SK-N-SH treated with all-trans-retinoic acid at 6 μM for 48 hours (cell line): Measurements from ENCODE around the gene IGF1.

Experiments used
- ATAC-seq: fragments of 200-7000 bp; cut with Tn5 transposase; 3 replicates; pipeline ENCODE4 v1.9.1; 2020; ENCODE audit warnings: mild to moderate bottlenecking, moderate library complexity
- ARNTL ChIP-seq: fragments of 450-650 bp; formaldehyde crosslinking; IDR thresholded peaks from 2 replicates; pipeline ENCODE4 v1.5.0; 2020; ENCODE audit warnings: low read depth, mild to moderate bottlenecking, moderate library complexity, borderline replicate concordance
- BACH2 ChIP-seq: fragments of 250-450 bp; sonication (Bioruptor Pico); IDR thresholded peaks from 2 replicates; pipeline ENCODE4 v1.9.0; 2021; ENCODE audit warnings: mild to moderate bottlenecking, borderline replicate concordance
- CSDC2 ChIP-seq: fragments of 250-450 bp; sonication (Bioruptor Pico); IDR thresholded peaks from 2 replicates; pipeline ENCODE4 v1.5.0; 2020; ENCODE audit warnings: mild to moderate bottlenecking, moderate library complexity
- ESRRG ChIP-seq: fragments of 250-450 bp; sonication (Bioruptor Pico); IDR thresholded peaks from 2 replicates; pipeline ENCODE4 v1.6.1; 2021; ENCODE audit warnings: mild to moderate bottlenecking
- GLIS3 ChIP-seq: fragments of 250-450 bp; sonication (Bioruptor Pico); IDR thresholded peaks from 2 replicates; pipeline ENCODE4 v1.5.0; 2020; ENCODE audit warnings: mild to moderate bottlenecking, moderate library complexity
- ISL1 ChIP-seq: fragments of 250-450 bp; sonication (Bioruptor Pico); IDR thresholded peaks from 2 replicates; pipeline ENCODE4 v2.1.2; 2022; ENCODE audit warnings: mild to moderate bottlenecking, moderate library complexity
- OSR1 ChIP-seq: fragments of 250-450 bp; sonication (Bioruptor Pico); IDR thresholded peaks from 2 replicates; pipeline ENCODE4 v1.8.0; 2022; ENCODE audit warnings: moderate library complexity, mild to moderate bottlenecking, inconsistent platforms
- PPARA ChIP-seq: fragments of 250-450 bp; sonication (Bioruptor Pico); IDR thresholded peaks from 2 replicates; pipeline ENCODE4 v1.5.0; 2020; ENCODE audit warnings: mild to moderate bottlenecking, borderline replicate concordance
- RARB ChIP-seq: fragments of 250-450 bp; sonication (Bioruptor Pico); IDR thresholded peaks from 2 replicates; pipeline ENCODE4 v1.8.0; 2021; ENCODE audit warnings: mild to moderate bottlenecking, moderate library complexity
- SNAI2 ChIP-seq: fragments of 250-450 bp; sonication (Bioruptor Pico); IDR thresholded peaks from 2 replicates; pipeline ENCODE4 v1.5.0; 2020; ENCODE audit warnings: mild to moderate bottlenecking, moderate library complexity
- TCF4 ChIP-seq: fragments of 250-450 bp; sonication (Bioruptor Pico); IDR thresholded peaks from 2 replicates; pipeline ENCODE4 v1.8.0; 2021; ENCODE audit warnings: mild to moderate bottlenecking, moderate library complexity, borderline replicate concordance
- TOX ChIP-seq: fragments of 250-450 bp; sonication (Bioruptor Pico); IDR thresholded peaks from 2 replicates; pipeline ENCODE4 v1.8.0; 2021; ENCODE audit warnings: mild to moderate bottlenecking, moderate library complexity, borderline replicate concordance
- ZC3H10 ChIP-seq: fragments of 250-450 bp; sonication (Bioruptor Pico); IDR thresholded peaks from 2 replicates; pipeline ENCODE4 v1.5.1; 2021; ENCODE audit warnings: mild to moderate bottlenecking, moderate library complexity
- ZFP30 ChIP-seq: fragments of 450-650 bp; formaldehyde crosslinking; IDR thresholded peaks from 2 replicates; pipeline ENCODE4 v1.5.0; 2022; ENCODE audit warnings: mild to moderate bottlenecking, moderate library complexity
- ZNF565 ChIP-seq: fragments of 450-650 bp; formaldehyde crosslinking; conservative IDR thresholded peaks from 2 replicates; pipeline ENCODE4 v1.5.0; 2020; ENCODE audit warnings: low read depth, mild to moderate bottlenecking, moderate library complexity
- ZNF70 ChIP-seq: fragments of 450-650 bp; formaldehyde crosslinking; IDR thresholded peaks from 2 replicates; pipeline ENCODE4 v1.5.0; 2020; ENCODE audit warnings: mild to moderate bottlenecking, moderate library complexity
- TF ChIP-seq, protein P1 (sequence below): fragments of 250-450 bp; sonication (Bioruptor Pico); IDR thresholded peaks from 2 replicates; pipeline ENCODE4 v1.8.0; 2020; ENCODE audit warnings: mild to moderate bottlenecking, moderate library complexity, borderline replicate concordance
- TF ChIP-seq, protein P2 (sequence below): fragments of 250-450 bp; sonication (Bioruptor Pico); IDR thresholded peaks from 2 replicates; pipeline ENCODE4 v1.5.1; 2020; ENCODE audit warnings: low read depth, mild to moderate bottlenecking, moderate library complexity
- TF ChIP-seq, protein P3 (sequence below): fragments of 250-450 bp; sonication (Bioruptor Pico); IDR thresholded peaks from 2 replicates; pipeline ENCODE4 v1.8.0; 2021; ENCODE audit warnings: low read depth, mild to moderate bottlenecking, moderate library complexity, borderline replicate concordance
- TF ChIP-seq, protein P4 (sequence below): fragments of 250-450 bp; sonication (Bioruptor Pico); IDR thresholded peaks from 2 replicates; pipeline ENCODE4 v1.5.0; 2020; ENCODE audit warnings: mild to moderate bottlenecking, moderate library complexity

The IGF1 gene

DNA sequence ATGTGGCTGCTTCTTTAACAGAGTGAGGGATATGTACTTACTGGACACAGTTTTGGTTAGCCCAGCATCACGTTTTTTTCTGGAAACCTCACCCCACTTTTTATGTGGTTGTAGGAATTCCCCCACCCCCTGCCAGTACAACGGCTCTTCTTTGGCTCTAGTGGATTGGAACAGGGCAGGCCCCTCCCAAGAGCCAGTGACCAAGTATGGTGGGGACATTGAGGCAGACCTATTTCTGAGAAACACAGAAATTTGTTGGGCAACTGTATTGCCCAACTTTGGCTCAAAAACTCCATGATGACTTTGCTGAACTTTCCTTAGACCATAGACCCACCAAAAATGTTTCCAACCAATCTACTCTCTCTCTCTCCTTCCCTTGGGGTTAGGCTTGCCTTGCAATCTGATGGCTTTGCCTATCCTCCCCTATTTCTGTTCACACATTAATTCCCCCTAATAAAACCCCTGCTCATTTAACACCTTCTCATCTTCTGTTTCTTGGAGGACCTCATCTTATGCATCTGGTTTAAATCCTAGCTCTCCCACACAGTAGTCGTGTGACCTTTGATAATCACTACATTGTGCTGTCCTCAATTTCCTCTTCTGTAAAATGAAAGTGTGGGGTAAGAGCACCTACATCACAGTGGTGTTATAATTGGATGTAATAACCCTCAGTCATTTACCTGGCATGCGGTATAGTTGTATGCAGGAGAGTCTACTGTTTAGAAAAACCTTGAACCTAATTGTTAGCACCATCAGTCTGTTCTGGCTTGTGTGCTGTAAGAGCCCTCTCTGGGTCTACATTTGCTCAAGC lies 71.7 kb downstream of the IGF1 start (continued):
- TF ChIP-seq, protein P1, sequence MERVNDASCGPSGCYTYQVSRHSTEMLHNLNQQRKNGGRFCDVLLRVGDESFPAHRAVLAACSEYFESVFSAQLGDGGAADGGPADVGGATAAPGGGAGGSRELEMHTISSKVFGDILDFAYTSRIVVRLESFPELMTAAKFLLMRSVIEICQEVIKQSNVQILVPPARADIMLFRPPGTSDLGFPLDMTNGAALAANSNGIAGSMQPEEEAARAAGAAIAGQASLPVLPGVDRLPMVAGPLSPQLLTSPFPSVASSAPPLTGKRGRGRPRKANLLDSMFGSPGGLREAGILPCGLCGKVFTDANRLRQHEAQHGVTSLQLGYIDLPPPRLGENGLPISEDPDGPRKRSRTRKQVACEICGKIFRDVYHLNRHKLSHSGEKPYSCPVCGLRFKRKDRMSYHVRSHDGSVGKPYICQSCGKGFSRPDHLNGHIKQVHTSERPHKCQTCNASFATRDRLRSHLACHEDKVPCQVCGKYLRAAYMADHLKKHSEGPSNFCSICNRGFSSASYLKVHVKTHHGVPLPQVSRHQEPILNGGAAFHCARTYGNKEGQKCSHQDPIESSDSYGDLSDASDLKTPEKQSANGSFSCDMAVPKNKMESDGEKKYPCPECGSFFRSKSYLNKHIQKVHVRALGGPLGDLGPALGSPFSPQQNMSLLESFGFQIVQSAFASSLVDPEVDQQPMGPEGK (CRISPR knock-in tag) = no peak
- TF ChIP-seq, protein P2, sequence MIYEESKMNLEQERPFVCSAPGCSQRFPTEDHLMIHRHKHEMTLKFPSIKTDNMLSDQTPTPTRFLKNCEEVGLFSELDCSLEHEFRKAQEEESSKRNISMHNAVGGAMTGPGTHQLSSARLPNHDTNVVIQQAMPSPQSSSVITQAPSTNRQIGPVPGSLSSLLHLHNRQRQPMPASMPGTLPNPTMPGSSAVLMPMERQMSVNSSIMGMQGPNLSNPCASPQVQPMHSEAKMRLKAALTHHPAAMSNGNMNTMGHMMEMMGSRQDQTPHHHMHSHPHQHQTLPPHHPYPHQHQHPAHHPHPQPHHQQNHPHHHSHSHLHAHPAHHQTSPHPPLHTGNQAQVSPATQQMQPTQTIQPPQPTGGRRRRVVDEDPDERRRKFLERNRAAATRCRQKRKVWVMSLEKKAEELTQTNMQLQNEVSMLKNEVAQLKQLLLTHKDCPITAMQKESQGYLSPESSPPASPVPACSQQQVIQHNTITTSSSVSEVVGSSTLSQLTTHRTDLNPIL (CRISPR knock-in tag) = no peak
- no peak for TF ChIP-seq GLIS3 (CRISPR knock-in tag)
- TF ChIP-seq ZNF70 (CRISPR knock-in tag) = no peak
- no peak for TF ChIP-seq ZNF565
- no peak for TF ChIP-seq BACH2 (CRISPR knock-in tag)
- TF ChIP-seq ESRRG (CRISPR knock-in tag) = no peak
- no peak for TF ChIP-seq TOX (CRISPR knock-in tag)
- TF ChIP-seq ISL1 = no peak
- TF ChIP-seq SNAI2 (CRISPR knock-in tag) = no peak

DNA sequence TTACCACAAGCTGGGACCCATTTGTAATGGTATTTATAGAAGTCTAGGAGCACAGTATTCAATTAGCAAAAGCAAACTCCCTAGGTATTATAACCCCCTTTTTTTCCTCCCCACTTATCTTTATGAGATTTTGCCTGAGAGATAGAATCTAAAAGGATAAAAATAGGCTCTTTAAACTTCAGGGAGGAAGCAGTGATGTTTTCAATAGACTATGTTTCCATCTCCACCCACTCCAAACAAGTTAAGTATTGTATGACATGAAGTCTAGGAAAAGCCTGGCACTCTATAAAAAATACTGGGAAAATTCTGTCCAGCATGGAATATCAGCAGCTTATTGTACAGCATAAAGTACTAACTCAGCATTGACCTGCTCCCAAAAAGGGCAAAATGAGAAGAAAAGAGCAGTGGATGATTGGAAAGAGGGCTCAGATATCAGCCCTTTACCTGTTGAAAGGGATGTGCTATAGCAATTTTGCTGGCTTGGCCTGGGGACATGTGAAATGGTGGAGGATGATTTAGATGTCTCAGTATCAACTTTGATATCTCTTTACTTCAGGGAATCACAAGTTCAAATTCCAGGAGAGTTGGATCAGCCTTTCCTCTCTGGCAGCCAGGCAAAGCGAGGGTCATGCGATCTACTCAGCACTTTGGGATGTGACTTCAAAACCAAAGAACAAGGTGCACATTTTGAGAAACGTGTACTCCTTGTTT lies 72.4 kb downstream of the IGF1 start:
- no peak for TF ChIP-seq BACH2 (CRISPR knock-in tag)
- TF ChIP-seq, protein P2 (CRISPR knock-in tag) = no peak
- no peak for TF ChIP-seq TOX (CRISPR knock-in tag)
- TF ChIP-seq ZFP30 (CRISPR knock-in tag) = no peak
- TF ChIP-seq, protein P3, sequence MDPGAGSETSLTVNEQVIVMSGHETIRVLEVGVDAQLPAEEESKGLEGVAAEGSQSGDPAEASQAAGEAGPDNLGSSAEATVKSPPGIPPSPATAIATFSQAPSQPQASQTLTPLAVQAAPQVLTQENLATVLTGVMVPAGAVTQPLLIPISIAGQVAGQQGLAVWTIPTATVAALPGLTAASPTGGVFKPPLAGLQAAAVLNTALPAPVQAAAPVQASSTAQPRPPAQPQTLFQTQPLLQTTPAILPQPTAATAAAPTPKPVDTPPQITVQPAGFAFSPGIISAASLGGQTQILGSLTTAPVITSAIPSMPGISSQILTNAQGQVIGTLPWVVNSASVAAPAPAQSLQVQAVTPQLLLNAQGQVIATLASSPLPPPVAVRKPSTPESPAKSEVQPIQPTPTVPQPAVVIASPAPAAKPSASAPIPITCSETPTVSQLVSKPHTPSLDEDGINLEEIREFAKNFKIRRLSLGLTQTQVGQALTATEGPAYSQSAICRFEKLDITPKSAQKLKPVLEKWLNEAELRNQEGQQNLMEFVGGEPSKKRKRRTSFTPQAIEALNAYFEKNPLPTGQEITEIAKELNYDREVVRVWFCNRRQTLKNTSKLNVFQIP (CRISPR knock-in tag) = no peak
- no peak for TF ChIP-seq ISL1
- no peak for TF ChIP-seq ARNTL
- no peak for TF ChIP-seq SNAI2 (CRISPR knock-in tag)
- no peak for TF ChIP-seq CSDC2 (CRISPR knock-in tag)
- TF ChIP-seq RARB (CRISPR knock-in tag) = no peak
- TF ChIP-seq, protein P1 (CRISPR knock-in tag) = no peak
- TF ChIP-seq PPARA (CRISPR knock-in tag) = no peak
- TF ChIP-seq ZNF70 (CRISPR knock-in tag) = no peak
- no peak for TF ChIP-seq ZC3H10 (CRISPR knock-in tag)
- no peak for ATAC-seq

DNA sequence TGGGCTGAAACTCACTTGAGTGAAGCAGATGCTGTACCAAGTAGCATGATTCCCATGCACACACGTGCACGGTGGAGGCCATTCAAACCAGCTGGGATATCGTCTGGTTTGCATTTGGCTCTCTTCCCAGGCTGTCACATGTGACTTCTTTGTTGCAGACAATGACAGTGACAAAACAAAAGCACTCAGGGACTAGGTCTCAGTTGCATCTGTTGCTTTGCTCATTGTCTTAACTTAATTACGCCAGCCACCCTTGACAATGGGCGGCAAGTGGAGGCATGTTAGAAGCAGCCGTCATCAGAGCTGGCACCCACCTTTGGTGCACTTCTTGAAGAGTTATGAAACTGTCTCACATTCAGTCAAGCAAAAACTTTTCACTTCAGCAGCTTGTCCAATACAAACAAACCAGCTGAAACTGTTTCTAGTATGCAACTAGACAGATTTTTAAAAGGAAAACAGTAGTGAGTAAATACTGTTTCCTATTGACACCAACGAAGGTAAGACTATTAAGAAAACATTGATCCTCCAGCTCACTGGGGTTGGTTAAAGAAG lies 74.3 kb downstream of the IGF1 start:
- ATAC-seq = peak; percentile 59; the same call in 1 of the 3 replicates

DNA sequence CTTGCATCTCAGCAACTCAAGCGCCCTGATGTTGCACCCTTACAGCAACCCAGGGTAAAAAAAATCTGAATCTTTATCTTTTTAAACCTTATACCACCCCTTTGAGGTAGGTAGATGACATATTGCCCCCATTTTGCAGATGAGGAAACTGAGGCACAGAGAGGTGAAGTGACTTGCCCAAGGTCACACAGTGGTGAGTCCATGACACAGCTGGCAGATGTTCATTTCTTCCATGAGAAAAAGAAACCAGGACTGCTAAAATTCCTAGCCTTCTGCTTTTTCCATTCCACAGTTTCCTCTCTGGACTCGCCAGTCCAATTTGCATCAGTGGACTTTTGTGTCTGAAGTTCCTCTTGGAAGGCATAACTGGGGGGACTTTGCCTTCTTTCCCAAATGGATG lies 79.3 kb downstream of the IGF1 start:
- no peak for TF ChIP-seq ARNTL
- no peak for TF ChIP-seq SNAI2 (CRISPR knock-in tag)
- TF ChIP-seq CSDC2 (CRISPR knock-in tag) = no peak
- TF ChIP-seq, protein P4, sequence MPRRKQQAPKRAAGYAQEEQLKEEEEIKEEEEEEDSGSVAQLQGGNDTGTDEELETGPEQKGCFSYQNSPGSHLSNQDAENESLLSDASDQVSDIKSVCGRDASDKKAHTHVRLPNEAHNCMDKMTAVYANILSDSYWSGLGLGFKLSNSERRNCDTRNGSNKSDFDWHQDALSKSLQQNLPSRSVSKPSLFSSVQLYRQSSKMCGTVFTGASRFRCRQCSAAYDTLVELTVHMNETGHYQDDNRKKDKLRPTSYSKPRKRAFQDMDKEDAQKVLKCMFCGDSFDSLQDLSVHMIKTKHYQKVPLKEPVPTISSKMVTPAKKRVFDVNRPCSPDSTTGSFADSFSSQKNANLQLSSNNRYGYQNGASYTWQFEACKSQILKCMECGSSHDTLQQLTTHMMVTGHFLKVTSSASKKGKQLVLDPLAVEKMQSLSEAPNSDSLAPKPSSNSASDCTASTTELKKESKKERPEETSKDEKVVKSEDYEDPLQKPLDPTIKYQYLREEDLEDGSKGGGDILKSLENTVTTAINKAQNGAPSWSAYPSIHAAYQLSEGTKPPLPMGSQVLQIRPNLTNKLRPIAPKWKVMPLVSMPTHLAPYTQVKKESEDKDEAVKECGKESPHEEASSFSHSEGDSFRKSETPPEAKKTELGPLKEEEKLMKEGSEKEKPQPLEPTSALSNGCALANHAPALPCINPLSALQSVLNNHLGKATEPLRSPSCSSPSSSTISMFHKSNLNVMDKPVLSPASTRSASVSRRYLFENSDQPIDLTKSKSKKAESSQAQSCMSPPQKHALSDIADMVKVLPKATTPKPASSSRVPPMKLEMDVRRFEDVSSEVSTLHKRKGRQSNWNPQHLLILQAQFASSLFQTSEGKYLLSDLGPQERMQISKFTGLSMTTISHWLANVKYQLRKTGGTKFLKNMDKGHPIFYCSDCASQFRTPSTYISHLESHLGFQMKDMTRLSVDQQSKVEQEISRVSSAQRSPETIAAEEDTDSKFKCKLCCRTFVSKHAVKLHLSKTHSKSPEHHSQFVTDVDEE (CRISPR knock-in tag) = no peak
- TF ChIP-seq ZNF70 (CRISPR knock-in tag) = no peak
- TF ChIP-seq, protein P2 (CRISPR knock-in tag) = no peak
- no peak for TF ChIP-seq ZC3H10 (CRISPR knock-in tag)
- no peak for TF ChIP-seq ZFP30 (CRISPR knock-in tag)
- no peak for TF ChIP-seq OSR1 (CRISPR knock-in tag)
- TF ChIP-seq ISL1 = no peak
- TF ChIP-seq, all 23 proteins: peak for 0
- ATAC-seq = no peak

More for the DNA sequence above, 74.3 kb downstream of the IGF1 start:
- TF ChIP-seq TCF4 (CRISPR knock-in tag) = peak; percentile 61; the same call in 1 of the 2 replicates
- no peak for TF ChIP-seq TOX (CRISPR knock-in tag)
- TF ChIP-seq, all 23 proteins: peak for 1
